SK-N-MC (cell line): Measurements from ENCODE around the gene TMCC2.
"Not testable (repeated sequence)": the region's sequence is repeated elsewhere in the genome, so short reads cannot be mapped to it uniquely, and the experiment has no call there.

Source experiments
- EZH2 ChIP-seq: fragments of 200-600 bp; sonication (generic); IDR thresholded peaks from one replicate; pipeline ENCODE4 v1.6.1; 2017; ENCODE audit warnings: antibody characterized with exemption
- FOXP2 ChIP-seq: optimal IDR thresholded peaks from 2 replicates; pipeline ENCODE3; 2011; ENCODE audit warnings: mild to moderate bottlenecking, moderate library complexity; ENCODE audit not compliant: insufficient read depth; ENCODE audit errors: extremely low read length, control extremely low read depth
- POLR2AphosphoS5 ChIP-seq: IDR thresholded peaks from 2 replicates; pipeline ENCODE4 v1.6.1; 2012; ENCODE audit warnings: mild to moderate bottlenecking, low read depth, low read length, borderline replicate concordance

GRCh38 chr1:205297546-205298177 is 69.9 kb downstream of the TMCC2 start:
- not testable (repeated sequence) for TF ChIP-seq EZH2, POLR2AphosphoS5, FOXP2
